HEK293 (cell line): ENCODE measurements around the gene PRODH2.

Source experiments
- BCL11A ChIP-seq: fragments of 450-650 bp; formaldehyde crosslinking; IDR thresholded peaks from 2 replicates; pipeline ENCODE4 v1.5.1; 2016; ENCODE audit warnings: low read depth, missing biosample characterization, missing genetic modification characterization
- HOXC10 ChIP-seq: sonication (generic); formaldehyde crosslinking; IDR thresholded peaks from 2 replicates; pipeline ENCODE4 v1.8.1; 2023; ENCODE audit warnings: mild to moderate bottlenecking, missing genetic modification reagents
- MYNN ChIP-seq: fragments of 450-650 bp; formaldehyde crosslinking; IDR thresholded peaks from 2 replicates; pipeline ENCODE4 v1.5.1; 2016; ENCODE audit warnings: missing biosample characterization, missing genetic modification characterization, borderline replicate concordance
- YY2 ChIP-seq: fragments of 450-650 bp; formaldehyde crosslinking; IDR thresholded peaks from 2 replicates; pipeline ENCODE4 v1.5.1; 2016; ENCODE audit warnings: missing biosample characterization, missing genetic modification characterization
- ZBTB7A ChIP-seq: fragments of 450-650 bp; formaldehyde crosslinking; IDR thresholded peaks from 2 replicates; pipeline ENCODE4 v1.5.1; 2016; ENCODE audit warnings: low read depth, missing biosample characterization, missing genetic modification characterization
- ZBTB8A ChIP-seq: fragments of 450-650 bp; formaldehyde crosslinking; IDR thresholded peaks from 2 replicates; pipeline ENCODE4 v1.5.1; 2016; ENCODE audit warnings: missing biosample characterization, missing genetic modification characterization
- ZFP69B ChIP-seq: fragments of 450-650 bp; formaldehyde crosslinking; IDR thresholded peaks from 2 replicates; pipeline ENCODE4 v1.5.1; 2016; ENCODE audit warnings: missing biosample characterization, missing genetic modification characterization
- ZNF169 ChIP-seq: fragments of 450-650 bp; formaldehyde crosslinking; IDR thresholded peaks from 2 replicates; pipeline ENCODE4 v1.5.1; 2016; ENCODE audit warnings: missing biosample characterization, missing genetic modification characterization
- ZNF292 ChIP-seq: fragments of 450-650 bp; formaldehyde crosslinking; IDR thresholded peaks from 2 replicates; pipeline ENCODE4 v1.5.1; 2016; ENCODE audit warnings: low read depth, missing biosample characterization, missing genetic modification characterization, borderline replicate concordance
- TF ChIP-seq, protein P1 (sequence below): fragments of 450-650 bp; formaldehyde crosslinking; IDR thresholded peaks from 2 replicates; pipeline ENCODE4 v1.5.1; 2016; ENCODE audit warnings: missing biosample characterization, missing genetic modification characterization
- TF ChIP-seq, protein P2 (sequence below): fragments of 450-650 bp; formaldehyde crosslinking; IDR thresholded peaks from 2 replicates; pipeline ENCODE4 v1.5.1; 2016; ENCODE audit warnings: missing biosample characterization, missing genetic modification characterization, borderline replicate concordance
- TF ChIP-seq, protein P3 (sequence below): sonication (generic); formaldehyde crosslinking; IDR thresholded peaks from 2 replicates; pipeline ENCODE4 v1.8.1; 2022; ENCODE audit warnings: mild to moderate bottlenecking, moderate library complexity, missing genetic modification reagents
- TF ChIP-seq, protein P4 (sequence below): fragments of 450-650 bp; formaldehyde crosslinking; IDR thresholded peaks from 2 replicates; pipeline ENCODE4 v1.5.1; 2016; ENCODE audit warnings: missing biosample characterization, missing genetic modification characterization

DNA sequence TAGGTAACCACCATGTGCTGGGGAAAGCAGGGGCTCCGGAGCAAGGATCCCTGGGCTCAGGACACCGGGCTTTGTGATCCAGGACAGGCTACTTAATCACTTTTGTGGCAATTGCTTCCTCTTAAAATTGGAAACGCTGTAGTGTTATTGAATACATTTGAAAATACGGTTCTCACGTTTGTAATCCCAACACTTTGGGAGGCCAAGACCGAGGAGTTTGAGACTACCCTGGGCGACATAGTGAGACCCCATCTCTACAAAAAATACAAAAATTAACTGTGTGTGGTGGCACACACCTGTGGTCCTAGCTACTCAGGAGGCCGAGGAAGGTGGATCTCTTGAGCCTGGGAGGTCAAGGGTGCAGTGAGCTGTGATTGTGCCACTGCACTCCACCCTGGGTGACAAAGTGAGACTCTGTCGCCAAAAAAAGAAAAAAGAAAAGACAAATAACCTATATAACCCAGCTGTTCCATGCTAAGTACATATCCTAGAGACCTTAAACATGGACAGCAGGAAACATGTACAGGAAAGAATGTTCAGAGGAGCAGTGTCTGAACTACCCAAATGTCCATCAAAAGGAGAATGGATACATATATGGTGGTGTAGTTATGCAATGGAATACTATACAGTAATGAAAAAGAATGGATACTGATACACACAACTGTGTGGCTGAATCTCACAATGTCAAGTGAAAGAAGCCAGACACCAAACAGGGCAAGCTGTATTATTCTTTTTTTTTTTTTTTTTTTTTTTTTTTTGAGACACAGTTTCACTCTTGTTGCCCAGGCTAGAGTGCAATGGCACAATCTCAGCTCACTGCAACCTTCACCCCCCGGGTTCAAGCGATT is 622 bp upstream of the PRODH2 start:
- TF ChIP-seq ZNF292 (tag by site-specific recombination): no peak
- no peak for TF ChIP-seq ZNF169
- TF ChIP-seq, protein P1, sequence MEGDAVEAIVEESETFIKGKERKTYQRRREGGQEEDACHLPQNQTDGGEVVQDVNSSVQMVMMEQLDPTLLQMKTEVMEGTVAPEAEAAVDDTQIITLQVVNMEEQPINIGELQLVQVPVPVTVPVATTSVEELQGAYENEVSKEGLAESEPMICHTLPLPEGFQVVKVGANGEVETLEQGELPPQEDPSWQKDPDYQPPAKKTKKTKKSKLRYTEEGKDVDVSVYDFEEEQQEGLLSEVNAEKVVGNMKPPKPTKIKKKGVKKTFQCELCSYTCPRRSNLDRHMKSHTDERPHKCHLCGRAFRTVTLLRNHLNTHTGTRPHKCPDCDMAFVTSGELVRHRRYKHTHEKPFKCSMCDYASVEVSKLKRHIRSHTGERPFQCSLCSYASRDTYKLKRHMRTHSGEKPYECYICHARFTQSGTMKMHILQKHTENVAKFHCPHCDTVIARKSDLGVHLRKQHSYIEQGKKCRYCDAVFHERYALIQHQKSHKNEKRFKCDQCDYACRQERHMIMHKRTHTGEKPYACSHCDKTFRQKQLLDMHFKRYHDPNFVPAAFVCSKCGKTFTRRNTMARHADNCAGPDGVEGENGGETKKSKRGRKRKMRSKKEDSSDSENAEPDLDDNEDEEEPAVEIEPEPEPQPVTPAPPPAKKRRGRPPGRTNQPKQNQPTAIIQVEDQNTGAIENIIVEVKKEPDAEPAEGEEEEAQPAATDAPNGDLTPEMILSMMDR (tag by site-specific recombination): no peak
- TF ChIP-seq, protein P2, sequence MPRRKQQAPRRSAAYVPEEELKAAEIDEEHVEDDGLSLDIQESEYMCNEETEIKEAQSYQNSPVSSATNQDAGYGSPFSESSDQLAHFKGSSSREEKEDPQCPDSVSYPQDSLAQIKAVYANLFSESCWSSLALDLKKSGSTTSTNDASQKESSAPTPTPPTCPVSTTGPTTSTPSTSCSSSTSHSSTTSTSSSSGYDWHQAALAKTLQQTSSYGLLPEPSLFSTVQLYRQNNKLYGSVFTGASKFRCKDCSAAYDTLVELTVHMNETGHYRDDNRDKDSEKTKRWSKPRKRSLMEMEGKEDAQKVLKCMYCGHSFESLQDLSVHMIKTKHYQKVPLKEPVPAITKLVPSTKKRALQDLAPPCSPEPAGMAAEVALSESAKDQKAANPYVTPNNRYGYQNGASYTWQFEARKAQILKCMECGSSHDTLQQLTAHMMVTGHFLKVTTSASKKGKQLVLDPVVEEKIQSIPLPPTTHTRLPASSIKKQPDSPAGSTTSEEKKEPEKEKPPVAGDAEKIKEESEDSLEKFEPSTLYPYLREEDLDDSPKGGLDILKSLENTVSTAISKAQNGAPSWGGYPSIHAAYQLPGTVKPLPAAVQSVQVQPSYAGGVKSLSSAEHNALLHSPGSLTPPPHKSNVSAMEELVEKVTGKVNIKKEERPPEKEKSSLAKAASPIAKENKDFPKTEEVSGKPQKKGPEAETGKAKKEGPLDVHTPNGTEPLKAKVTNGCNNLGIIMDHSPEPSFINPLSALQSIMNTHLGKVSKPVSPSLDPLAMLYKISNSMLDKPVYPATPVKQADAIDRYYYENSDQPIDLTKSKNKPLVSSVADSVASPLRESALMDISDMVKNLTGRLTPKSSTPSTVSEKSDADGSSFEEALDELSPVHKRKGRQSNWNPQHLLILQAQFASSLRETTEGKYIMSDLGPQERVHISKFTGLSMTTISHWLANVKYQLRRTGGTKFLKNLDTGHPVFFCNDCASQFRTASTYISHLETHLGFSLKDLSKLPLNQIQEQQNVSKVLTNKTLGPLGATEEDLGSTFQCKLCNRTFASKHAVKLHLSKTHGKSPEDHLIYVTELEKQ (tag by site-specific recombination): no peak
- TF ChIP-seq, protein P3, sequence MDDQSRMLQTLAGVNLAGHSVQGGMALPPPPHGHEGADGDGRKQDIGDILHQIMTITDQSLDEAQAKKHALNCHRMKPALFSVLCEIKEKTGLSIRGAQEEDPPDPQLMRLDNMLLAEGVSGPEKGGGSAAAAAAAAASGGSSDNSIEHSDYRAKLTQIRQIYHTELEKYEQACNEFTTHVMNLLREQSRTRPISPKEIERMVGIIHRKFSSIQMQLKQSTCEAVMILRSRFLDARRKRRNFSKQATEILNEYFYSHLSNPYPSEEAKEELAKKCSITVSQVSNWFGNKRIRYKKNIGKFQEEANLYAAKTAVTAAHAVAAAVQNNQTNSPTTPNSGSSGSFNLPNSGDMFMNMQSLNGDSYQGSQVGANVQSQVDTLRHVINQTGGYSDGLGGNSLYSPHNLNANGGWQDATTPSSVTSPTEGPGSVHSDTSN (CRISPR knock-in tag): no peak
- TF ChIP-seq BCL11A (tag by site-specific recombination): no peak
- no peak for TF ChIP-seq ZBTB7A (tag by site-specific recombination)
- TF ChIP-seq ZBTB8A: no peak
- no peak for TF ChIP-seq YY2 (tag by site-specific recombination)
- TF ChIP-seq HOXC10: no peak
- TF ChIP-seq, protein P4, sequence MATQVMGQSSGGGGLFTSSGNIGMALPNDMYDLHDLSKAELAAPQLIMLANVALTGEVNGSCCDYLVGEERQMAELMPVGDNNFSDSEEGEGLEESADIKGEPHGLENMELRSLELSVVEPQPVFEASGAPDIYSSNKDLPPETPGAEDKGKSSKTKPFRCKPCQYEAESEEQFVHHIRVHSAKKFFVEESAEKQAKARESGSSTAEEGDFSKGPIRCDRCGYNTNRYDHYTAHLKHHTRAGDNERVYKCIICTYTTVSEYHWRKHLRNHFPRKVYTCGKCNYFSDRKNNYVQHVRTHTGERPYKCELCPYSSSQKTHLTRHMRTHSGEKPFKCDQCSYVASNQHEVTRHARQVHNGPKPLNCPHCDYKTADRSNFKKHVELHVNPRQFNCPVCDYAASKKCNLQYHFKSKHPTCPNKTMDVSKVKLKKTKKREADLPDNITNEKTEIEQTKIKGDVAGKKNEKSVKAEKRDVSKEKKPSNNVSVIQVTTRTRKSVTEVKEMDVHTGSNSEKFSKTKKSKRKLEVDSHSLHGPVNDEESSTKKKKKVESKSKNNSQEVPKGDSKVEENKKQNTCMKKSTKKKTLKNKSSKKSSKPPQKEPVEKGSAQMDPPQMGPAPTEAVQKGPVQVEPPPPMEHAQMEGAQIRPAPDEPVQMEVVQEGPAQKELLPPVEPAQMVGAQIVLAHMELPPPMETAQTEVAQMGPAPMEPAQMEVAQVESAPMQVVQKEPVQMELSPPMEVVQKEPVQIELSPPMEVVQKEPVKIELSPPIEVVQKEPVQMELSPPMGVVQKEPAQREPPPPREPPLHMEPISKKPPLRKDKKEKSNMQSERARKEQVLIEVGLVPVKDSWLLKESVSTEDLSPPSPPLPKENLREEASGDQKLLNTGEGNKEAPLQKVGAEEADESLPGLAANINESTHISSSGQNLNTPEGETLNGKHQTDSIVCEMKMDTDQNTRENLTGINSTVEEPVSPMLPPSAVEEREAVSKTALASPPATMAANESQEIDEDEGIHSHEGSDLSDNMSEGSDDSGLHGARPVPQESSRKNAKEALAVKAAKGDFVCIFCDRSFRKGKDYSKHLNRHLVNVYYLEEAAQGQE (tag by site-specific recombination): no peak
- no peak for TF ChIP-seq MYNN (tag by site-specific recombination)
- TF ChIP-seq ZFP69B (tag by site-specific recombination): no peak
